GM12891 (cell line): ENCODE measurements around the gene ADAT1.

Experiments
- POLR2A ChIP-seq: IDR thresholded peaks from 2 replicates; pipeline ENCODE4 v1.6.1; 2011; ENCODE audit warnings: low read depth, low read length, control low read depth
- POLR2AphosphoS5 ChIP-seq: IDR thresholded peaks from 2 replicates; pipeline ENCODE4 v1.6.1; 2011; ENCODE audit warnings: low read depth, low read length, control low read depth
- POU2F2 ChIP-seq: IDR thresholded peaks from 2 replicates; pipeline ENCODE4 v1.6.1; 2011; ENCODE audit warnings: low read depth, mild to moderate bottlenecking, control low read depth, low read length, moderate library complexity
- SPI1 ChIP-seq: IDR thresholded peaks from 2 replicates; pipeline ENCODE4 v1.6.1; 2011; ENCODE audit warnings: low read depth, low read length, control low read depth
- TAF1 ChIP-seq: IDR thresholded peaks from 2 replicates; pipeline ENCODE4 v1.6.1; 2011; ENCODE audit warnings: low read depth, low read length, control low read depth

- TF ChIP-seq POLR2A (no peak), TAF1 (no peak), POLR2AphosphoS5 (no peak), SPI1 (no peak), POU2F2 (0 out of 2 replicates have a peak, but pooled peaks have one; percentile 2)
Measured at GRCh38 chr16:75566758-75567255, 56.3 kb downstream of the ADAT1 start.
